ENCODE data around the gene MAD1L1.

DNA sequence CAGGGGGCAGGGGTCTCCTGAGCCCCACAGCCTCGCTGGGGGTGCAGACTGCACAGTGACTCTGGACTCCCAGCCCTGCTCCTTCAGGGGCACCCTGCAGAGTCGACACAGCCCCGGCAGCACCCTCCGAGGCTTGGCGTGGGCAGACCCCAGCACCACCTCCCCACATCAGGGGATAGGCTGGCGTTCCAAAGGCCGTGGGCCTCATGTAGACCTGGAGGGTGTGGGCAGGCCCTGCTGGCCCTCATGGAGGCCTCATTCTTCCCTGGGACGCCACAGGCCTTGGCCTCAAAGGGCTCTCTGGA, 296.8 kb downstream of the MAD1L1 start:
- TF ChIP-seq, protein P1, sequence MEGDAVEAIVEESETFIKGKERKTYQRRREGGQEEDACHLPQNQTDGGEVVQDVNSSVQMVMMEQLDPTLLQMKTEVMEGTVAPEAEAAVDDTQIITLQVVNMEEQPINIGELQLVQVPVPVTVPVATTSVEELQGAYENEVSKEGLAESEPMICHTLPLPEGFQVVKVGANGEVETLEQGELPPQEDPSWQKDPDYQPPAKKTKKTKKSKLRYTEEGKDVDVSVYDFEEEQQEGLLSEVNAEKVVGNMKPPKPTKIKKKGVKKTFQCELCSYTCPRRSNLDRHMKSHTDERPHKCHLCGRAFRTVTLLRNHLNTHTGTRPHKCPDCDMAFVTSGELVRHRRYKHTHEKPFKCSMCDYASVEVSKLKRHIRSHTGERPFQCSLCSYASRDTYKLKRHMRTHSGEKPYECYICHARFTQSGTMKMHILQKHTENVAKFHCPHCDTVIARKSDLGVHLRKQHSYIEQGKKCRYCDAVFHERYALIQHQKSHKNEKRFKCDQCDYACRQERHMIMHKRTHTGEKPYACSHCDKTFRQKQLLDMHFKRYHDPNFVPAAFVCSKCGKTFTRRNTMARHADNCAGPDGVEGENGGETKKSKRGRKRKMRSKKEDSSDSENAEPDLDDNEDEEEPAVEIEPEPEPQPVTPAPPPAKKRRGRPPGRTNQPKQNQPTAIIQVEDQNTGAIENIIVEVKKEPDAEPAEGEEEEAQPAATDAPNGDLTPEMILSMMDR (conservative IDR thresholded peaks at IDR 0.05): no peak
- TF ChIP-seq ZFX (IDR thresholded peaks at IDR 0.05): no peak

All from C4-2B (cell line).